ENCODE data around the gene FAM25G. TPM values are rescaled to one million over a fixed set of nuclear protein-coding genes. Genes with fewer than 3 reads are reported as not detected.

FAM25G gene
- total and polyA plus RNA-seq, 9 of the 15 experiments (the other 6 are each of a cell fraction or from before 2014, with no cell fraction given), result not detected

- TF ChIP-seq POLR2B (IDR thresholded peaks at IDR 0.05; ENCODE audit: low read depth, partially characterized antibody) (no peak), SUPT5H (IDR thresholded peaks at IDR 0.05) (no peak), PTTG1 (tag; IDR thresholded peaks at IDR 0.05; ENCODE audit: low read depth) (no peak)
Observed at GRCh38 chr10:47445720-47446119, 45.8 kb downstream of the FAM25G start (continued).

GRCh38 chr10:47444047-47444446 is 47.5 kb downstream of the FAM25G start:
- CTCF ChIA-PET (ENCODE audit: low intra/inter-chr PET ratio), result no interaction called here
- H3K4me1 ChIP-seq (replicated peaks in 1 of 2; ENCODE audit: control insufficient read depth in 2 of 2, insufficient read depth in 2 of 2, low read length in 2 of 2), result no peaks in the 10 kb centered on the region
- TF ChIP-seq ZNF3 (CRISPR knock-in tag; IDR thresholded peaks at IDR 0.05), result no peak
- TF ChIP-seq ZNF668 (CRISPR knock-in tag; IDR thresholded peaks at IDR 0.05), result no peak
- no peak for TF ChIP-seq FOXK2 (conservative IDR thresholded peaks at IDR 0.05 in 1 of 2, IDR thresholded peaks at IDR 0.05 in 1 of 2; ENCODE audit: low read depth in 2 of 2)
- TF ChIP-seq TFAP4 (CRISPR knock-in tag; IDR thresholded peaks at IDR 0.05; ENCODE audit: borderline replicate concordance), result no peak
- TF ChIP-seq HNRNPK (IDR thresholded peaks at IDR 0.05; ENCODE audit: low read depth, low read length, poor library complexity, severe bottlenecking), result no peak
- TF ChIP-seq ZNF639 (CRISPR knock-in tag; conservative IDR thresholded peaks at IDR 0.05 in 1 of 2, IDR thresholded peaks at IDR 0.05 in 1 of 2), result no peak
- TF ChIP-seq ARNT (IDR thresholded peaks at IDR 0.05), result no peak
- no peak for TF ChIP-seq ATF6 (CRISPR knock-in tag; IDR thresholded peaks at IDR 0.05)
- no peak for TF ChIP-seq KHSRP (IDR thresholded peaks at IDR 0.05)
- no peak for TF ChIP-seq PURB (CRISPR knock-in tag; IDR thresholded peaks at IDR 0.05; ENCODE audit: low read depth)
- TF ChIP-seq IRF1 (CRISPR knock-in tag; IDR thresholded peaks at IDR 0.05; ENCODE audit: borderline replicate concordance), result no peak
- TF ChIP-seq ZBTB43 (CRISPR knock-in tag; IDR thresholded peaks at IDR 0.05), result no peak

More at GRCh38 chr10:47444047-47444446, 47.5 kb downstream of the FAM25G start:
- no peak for FAIRE-seq
- POLR2A ChIA-PET, result no interaction called here
- Histone ChIP-seq H3K27ac (ENCODE audit: extremely low read depth, low read depth, low read length) (no peak overlapping the region), H3K4me3 (no peak overlapping the region), H3K36me3 (ENCODE audit: control insufficient read depth, insufficient read depth, low read length) (no peaks in the 10 kb centered on the region), H3K27me3 (ENCODE audit: control insufficient read depth in 2 of 2, insufficient read depth in 2 of 2, low read length in 2 of 2) (peaks cover 5 to 10% of the 10 kb centered on the region in 2 experiments; a peak in 4 of 5 replicates), H4K20me1 (replicated peaks; ENCODE audit: control insufficient read depth, insufficient read depth, low read length) (no peaks in the 10 kb centered on the region), H3K4me2 (ENCODE audit: insufficient read depth, low read length) (no peak overlapping the region), H3K9ac (ENCODE audit: insufficient read depth in 1 of 2, low read depth in 2 of 2, low read length in 2 of 2) (no peak overlapping the region), H3K9me1 (ENCODE audit: control insufficient read depth, insufficient read depth, low read length) (no peaks in the 10 kb centered on the region), H3K79me2 (ENCODE audit: control insufficient read depth, insufficient read depth, low read length) (no peaks in the 10 kb centered on the region), H2AFZ (ENCODE audit: low read depth, low read length) (no peak overlapping the region), H3K9me3 (replicated peaks; ENCODE audit: control insufficient read depth, insufficient read depth, low read depth, low read length) (no peaks in the 10 kb centered on the region)
- in situ Hi-C loops (cut with MboI), result loop anchor here (25.0 kb wide), 1 partner anchor 118 kb away; no protein-coding TSS in a partner anchor
- 3% methylated on average over 2 of the region's 2 CpGs for WGBS (ENCODE audit: insufficient coverage, low coverage, missing lambda C conversion rate)
- no peak for ATAC-seq
- intact Hi-C loops (cut with micrococcal nuclease), result no loop called here
- no TSS peak for BruUV-seq (replicated peaks)
- DNase-seq (ENCODE audit: extremely low read depth in 1 of 4, low spot score in 3 of 4), result peak in 1 of 4 experiments; percentile 3

Measured in K562 (cell line).